Prostate gland (tissue), 2 donors: ENCODE data around the gene SLC25A48. TPM values are rescaled to one million over a fixed set of nuclear protein-coding genes. Genes with fewer than 3 reads are reported as not detected.
A peak's percentile ranks its signal among the peaks of the same experiment; 100 is the strongest.
"Not testable (repeated sequence)": the region's sequence is repeated elsewhere in the genome, so short reads cannot be mapped to it uniquely, and the experiment has no call there.

Experiments
- DNase-seq: peaks from one replicate; pipeline ENCODE4 v3.0.0-alpha.2; 2019; ENCODE audit warnings: low spot score
- H3K27ac ChIP-seq, 2 donors: fragments of 200-600 bp; sonication (generic); 2 replicates each; pipeline ENCODE4 v1.5.1; 2017 to 2019
- H3K27me3 ChIP-seq: fragments of 200-600 bp; sonication (generic); replicated peaks from 2 replicates; pipeline ENCODE4 v1.5.1; 2019; ENCODE audit not compliant: insufficient read depth
- H3K36me3 ChIP-seq, 2 donors: fragments of 200-600 bp; sonication (generic); 1 replicate in 1 of 2; 2 replicates in 1 of 2; pipeline versions ENCODE4 v1.5.1 to v1.8.1; 2017 to 2019
- H3K4me1 ChIP-seq: fragments of 200-600 bp; sonication (generic); replicated peaks from 2 replicates; pipeline ENCODE4 v1.5.1; 2019
- H3K4me3 ChIP-seq, 2 donors: fragments of 200-600 bp; sonication (generic); 2 replicates each; pipeline ENCODE4 v1.5.1; 2017 to 2019
- H3K9me3 ChIP-seq: fragments of 200-600 bp; sonication (generic); 2 replicates; pipeline ENCODE4 v1.5.1; 2017
- POLR2A ChIP-seq: fragments of 450-650 bp; IDR thresholded peaks from one replicate; pipeline ENCODE4 v1.6.1; 2016; ENCODE audit warnings: antibody characterized with exemption, mild to moderate bottlenecking
- POLR2AphosphoS5 ChIP-seq: sonication (generic); formaldehyde crosslinking; IDR thresholded peaks from one replicate; pipeline ENCODE4 v1.6.1; 2017; ENCODE audit warnings: antibody characterized with exemption
- WGBS: methylation state at CpG from one replicate; pipeline ENCODE4 v1.1.5; 2018; 5-methylcytosine and 5-hydroxymethylcytosine counted together
- intact Hi-C: fragments of 100-400 bp; cut with DNase I; formaldehyde crosslinking; loops from one replicate; pipeline ENCODE4 v1.14.2; 2022
- total RNA-seq, 2 donors: library from RNA; depleted of rRNA; stranded (reverse); fragments of >200 nt; gene quantifications; one replicate each; pipeline ENCODE4 v1.1.0, GENCODE V29; 2016
- TF ChIP-seq, protein P1 (sequence below), 4 experiments: fragments of 200-600 bp in 2 of 4; fragments of 450-650 bp in 2 of 4; sonication (generic) in 2 of 4; IDR thresholded peaks; 1 replicate in 3 of 4; 2 replicates in 1 of 4; pipeline ENCODE4 v1.5.1; 2016 to 2019; ENCODE audit warnings: antibody characterized with exemption in 4 of 4, mild to moderate bottlenecking in 2 of 4, moderate library complexity in 2 of 4

SLC25A48 gene
- total RNA-seq, 2 donors from 2014 or later: 0.77 to 0.85 TPM

- peaks cover 3% of the 10 kb centered on the region for H3K27me3 ChIP-seq
- 91% methylated on average over 12 of the region's 12 CpGs for WGBS
- no peaks in the 10 kb centered on the region for H3K9me3 ChIP-seq
- no peak overlapping the region for H3K4me3 ChIP-seq
- intact Hi-C loops: no loop called here
- no peaks in the 10 kb centered on the region for H3K4me1 ChIP-seq
- H3K36me3 ChIP-seq: no peaks in the 10 kb centered on the region
- no peak for DNase-seq
- H3K27ac ChIP-seq: no peak overlapping the region
- TF ChIP-seq POLR2A (no peak), POLR2AphosphoS5 (no peak)
- TF ChIP-seq, protein P1, sequence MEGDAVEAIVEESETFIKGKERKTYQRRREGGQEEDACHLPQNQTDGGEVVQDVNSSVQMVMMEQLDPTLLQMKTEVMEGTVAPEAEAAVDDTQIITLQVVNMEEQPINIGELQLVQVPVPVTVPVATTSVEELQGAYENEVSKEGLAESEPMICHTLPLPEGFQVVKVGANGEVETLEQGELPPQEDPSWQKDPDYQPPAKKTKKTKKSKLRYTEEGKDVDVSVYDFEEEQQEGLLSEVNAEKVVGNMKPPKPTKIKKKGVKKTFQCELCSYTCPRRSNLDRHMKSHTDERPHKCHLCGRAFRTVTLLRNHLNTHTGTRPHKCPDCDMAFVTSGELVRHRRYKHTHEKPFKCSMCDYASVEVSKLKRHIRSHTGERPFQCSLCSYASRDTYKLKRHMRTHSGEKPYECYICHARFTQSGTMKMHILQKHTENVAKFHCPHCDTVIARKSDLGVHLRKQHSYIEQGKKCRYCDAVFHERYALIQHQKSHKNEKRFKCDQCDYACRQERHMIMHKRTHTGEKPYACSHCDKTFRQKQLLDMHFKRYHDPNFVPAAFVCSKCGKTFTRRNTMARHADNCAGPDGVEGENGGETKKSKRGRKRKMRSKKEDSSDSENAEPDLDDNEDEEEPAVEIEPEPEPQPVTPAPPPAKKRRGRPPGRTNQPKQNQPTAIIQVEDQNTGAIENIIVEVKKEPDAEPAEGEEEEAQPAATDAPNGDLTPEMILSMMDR (IDR thresholded peaks at IDR 0.05): no peak
These were observed 2.5 kb upstream of the SLC25A48 start for GRCh38 chr5:135831851-135832555.

GRCh38 chr5:135832941-135833920, 1.2 kb upstream of the SLC25A48 start:
- TF ChIP-seq POLR2AphosphoS5: no peak
- TF ChIP-seq, protein P1 (IDR thresholded peaks at IDR 0.05): no peak
- no peak for TF ChIP-seq POLR2A
- DNase-seq: no peak
- no peaks in the 10 kb centered on the region for H3K4me1 ChIP-seq
- intact Hi-C loops: no loop called here
- 93% methylated on average over 13 of the region's 14 CpGs for WGBS
- H3K27me3 ChIP-seq: peaks cover 3% of the 10 kb centered on the region
- H3K27ac ChIP-seq: no peak overlapping the region
- no peaks in the 10 kb centered on the region for H3K36me3 ChIP-seq
- H3K4me3 ChIP-seq: no peak overlapping the region
- H3K9me3 ChIP-seq: no peaks in the 10 kb centered on the region

DNA sequence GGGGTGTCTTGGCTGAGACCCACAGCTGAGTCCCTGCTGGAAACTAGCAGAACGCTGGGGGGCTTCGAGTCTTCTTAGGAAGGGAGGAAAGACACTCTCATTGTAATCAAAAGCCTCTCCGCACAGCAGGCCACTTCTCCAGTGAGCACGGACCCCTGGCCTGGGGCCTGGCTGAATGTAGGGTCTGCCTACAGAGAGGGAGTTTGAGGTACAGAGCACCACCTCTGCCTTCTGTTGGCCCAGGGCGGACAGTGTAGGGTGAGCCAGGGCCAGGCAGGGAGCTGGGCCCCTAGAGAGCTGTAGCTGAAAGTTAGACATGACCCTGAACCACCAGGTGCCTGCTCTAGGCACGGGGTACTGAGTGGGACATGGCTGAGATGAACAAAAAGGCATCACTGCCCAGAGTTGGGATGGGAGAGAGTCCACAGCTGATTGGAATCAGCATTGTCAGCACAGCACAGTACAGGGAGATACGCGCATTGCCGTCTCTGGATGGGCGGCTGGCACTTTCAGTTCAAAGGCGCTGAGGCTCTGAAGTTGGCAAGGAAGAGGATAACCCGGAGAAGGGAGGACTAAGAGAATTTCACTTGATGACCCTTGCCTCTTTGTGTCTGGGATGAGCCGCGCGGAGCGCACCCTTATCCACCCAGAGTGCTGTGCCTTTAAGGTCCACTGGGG, 363 bp upstream of the SLC25A48 start:
- H3K27me3 ChIP-seq: no peaks in the 10 kb centered on the region
- DNase-seq: no peak
- peak overlapping the region; percentile 33 to 38 for H3K4me3 ChIP-seq

DNA sequence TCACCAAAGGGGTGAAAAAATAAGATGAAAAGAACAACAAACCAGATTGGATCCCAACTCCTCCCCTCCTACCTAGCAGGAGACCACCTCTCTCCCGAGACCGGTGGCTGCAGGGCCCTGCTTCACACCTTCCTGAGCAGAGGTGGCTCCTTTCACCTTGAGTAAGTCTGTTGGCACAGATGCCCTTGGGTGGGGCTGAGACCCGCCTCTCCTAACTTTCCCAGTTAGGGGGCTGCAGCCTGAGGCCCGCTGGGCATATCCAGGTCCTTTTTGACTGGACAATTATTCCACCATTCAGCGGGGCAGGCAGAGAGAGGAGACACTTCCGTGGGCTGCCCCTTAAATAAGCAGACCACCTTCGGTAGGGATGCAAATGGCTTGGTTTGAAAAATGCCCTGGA, 1.3 kb downstream of the SLC25A48 start:
- WGBS: 69% methylated on average over 7 of the region's 7 CpGs
- H3K36me3 ChIP-seq: no peaks in the 10 kb centered on the region
- no peaks in the 10 kb centered on the region for H3K4me1 ChIP-seq
- DNase-seq: no peak
- no peak overlapping the region for H3K4me3 ChIP-seq
- no peak overlapping the region for H3K27ac ChIP-seq
- H3K9me3 ChIP-seq: no peaks in the 10 kb centered on the region
- TF ChIP-seq, protein P1 (IDR thresholded peaks at IDR 0.05): no peak
- TF ChIP-seq POLR2A (no peak), POLR2AphosphoS5 (no peak)
- no peaks in the 10 kb centered on the region for H3K27me3 ChIP-seq
- intact Hi-C loops: no loop called here

More for the DNA sequence above, 363 bp upstream of the SLC25A48 start:
- Histone ChIP-seq H3K9me3 (no peaks in the 10 kb centered on the region), H3K27ac (no peak overlapping the region), H3K4me1 (no peaks in the 10 kb centered on the region), H3K36me3 (no peaks in the 10 kb centered on the region)
- intact Hi-C loops: no loop called here
- TF ChIP-seq POLR2AphosphoS5 (no peak), POLR2A (no peak)
- TF ChIP-seq, protein P1 (IDR thresholded peaks at IDR 0.05): peak in 2 of 4 experiments; percentile 47 to 61
- WGBS: 33% methylated on average over 16 of the region's 16 CpGs

GRCh38 chr5:135838395-135838794, 3.9 kb downstream of the SLC25A48 start:
- intact Hi-C loops, H3K4me1 ChIP-seq, H3K9me3 ChIP-seq, DNase-seq, H3K36me3 ChIP-seq, H3K27me3 ChIP-seq, H3K4me3 ChIP-seq, H3K27ac ChIP-seq: not testable (repeated sequence)
